ENCODE measurements around the gene MAN2B2. TPM values are rescaled to one million over a fixed set of nuclear protein-coding genes. Genes with fewer than 3 reads are reported as not detected.

MAN2B2 gene
- total RNA-seq, 1 experiment from 2014 or later, result 8.5 TPM

- H3K36me3 ChIP-seq (ENCODE audit: low read depth, low read length), result no peaks in the 10 kb centered on the region
- H3F3A ChIP-seq (ENCODE audit: low read length, unreplicated experiment), result no peaks in the 10 kb centered on the region
- H3K4me3 ChIP-seq (ENCODE audit: low read length), result no peak overlapping the region
- no peak overlapping the region for H2AFZ ChIP-seq (ENCODE audit: low read length)
- no peak overlapping the region for H3K27ac ChIP-seq (ENCODE audit: low read length)
- no peaks in the 10 kb centered on the region for H3K27me3 ChIP-seq (ENCODE audit: low read length)
- H3K4me1 ChIP-seq (ENCODE audit: insufficient read depth, low read length), result no peaks in the 10 kb centered on the region
- CTCF ChIA-PET, result no interaction called here
- no peaks in the 10 kb centered on the region for H3K9me3 ChIP-seq (ENCODE audit: low read length)
- DNase-seq (no peak), ATAC-seq (no peak)
- H3K9ac ChIP-seq (ENCODE audit: low read length), result no peak overlapping the region
- H3K9me2 ChIP-seq (replicated peaks; ENCODE audit: low read length), result no peaks in the 10 kb centered on the region
- intact Hi-C loops (cut with micrococcal nuclease), result no loop called here
- BruUV-seq (replicated peaks), result no TSS peak
- TF ChIP-seq EZH2 (IDR thresholded peaks at IDR 0.05; ENCODE audit: low read length, unreplicated experiment), result no peak
- no peak for TF ChIP-seq EZH2phosphoT487 (IDR thresholded peaks at IDR 0.05; ENCODE audit: borderline replicate concordance, low read length)
- TF ChIP-seq CTCF (conservative IDR thresholded peaks at IDR 0.05; ENCODE audit: low read depth, low read length), result no peak
- POLR2A ChIA-PET (ENCODE audit: unreplicated experiment), result no interaction called here
- no peaks in the 10 kb centered on the region for H3K79me2 ChIP-seq (ENCODE audit: low read length)
- no peak overlapping the region for H3K4me2 ChIP-seq (ENCODE audit: low read length)
- no peaks in the 10 kb centered on the region for H4K20me1 ChIP-seq (ENCODE audit: low read length)
These were observed 46.6 kb downstream of the MAN2B2 start for GRCh38 chr4:6621556-6621927.

GRCh38 chr4:6622744-6623143, 47.8 kb downstream of the MAN2B2 start:
- intact Hi-C loops (cut with micrococcal nuclease), result no loop called here
- CTCF ChIA-PET, result no interaction called here
- no peak for TF ChIP-seq CTCF (conservative IDR thresholded peaks at IDR 0.05; ENCODE audit: low read depth, low read length)
- no peak for TF ChIP-seq EZH2phosphoT487 (IDR thresholded peaks at IDR 0.05; ENCODE audit: borderline replicate concordance, low read length)
- no peak for TF ChIP-seq EZH2 (IDR thresholded peaks at IDR 0.05; ENCODE audit: low read length, unreplicated experiment)
- H3K4me2 ChIP-seq (ENCODE audit: low read length), result no peak overlapping the region
- no peak overlapping the region for H2AFZ ChIP-seq (ENCODE audit: low read length)
- H4K20me1 ChIP-seq (ENCODE audit: low read length), result no peaks in the 10 kb centered on the region
- no peak overlapping the region for H3K9ac ChIP-seq (ENCODE audit: low read length)
- no peaks in the 10 kb centered on the region for H3F3A ChIP-seq (ENCODE audit: low read length, unreplicated experiment)
- no peaks in the 10 kb centered on the region for H3K36me3 ChIP-seq (ENCODE audit: low read depth, low read length)
- H3K4me3 ChIP-seq (ENCODE audit: low read length), result no peak overlapping the region
- H3K9me3 ChIP-seq (ENCODE audit: low read length), result no peaks in the 10 kb centered on the region
- DNase-seq, result no peak
- BruUV-seq (replicated peaks), result no TSS peak
- no peak for ATAC-seq
- no peaks in the 10 kb centered on the region for H3K4me1 ChIP-seq (ENCODE audit: insufficient read depth, low read length)
- no peaks in the 10 kb centered on the region for H3K9me2 ChIP-seq (replicated peaks; ENCODE audit: low read length)
- H3K27me3 ChIP-seq (ENCODE audit: low read length), result no peaks in the 10 kb centered on the region
- no peaks in the 10 kb centered on the region for H3K79me2 ChIP-seq (ENCODE audit: low read length)
- POLR2A ChIA-PET (ENCODE audit: unreplicated experiment), result no interaction called here
- no peak overlapping the region for H3K27ac ChIP-seq (ENCODE audit: low read length)

- BruUV-seq (replicated peaks), result no TSS peak
These were observed 50.3 kb downstream of the MAN2B2 start for GRCh38 chr4:6625256-6625655.

More at GRCh38 chr4:6625256-6625655, 50.3 kb downstream of the MAN2B2 start:
- H2AFZ ChIP-seq (ENCODE audit: low read length), result no peak overlapping the region
- CTCF ChIA-PET, result no interaction called here
- no peak overlapping the region for H3K4me2 ChIP-seq (ENCODE audit: low read length)
- no peak overlapping the region for H3K4me3 ChIP-seq (ENCODE audit: low read length)
- H3K36me3 ChIP-seq (ENCODE audit: low read depth, low read length), result no peaks in the 10 kb centered on the region
- H3K4me1 ChIP-seq (ENCODE audit: insufficient read depth, low read length), result no peaks in the 10 kb centered on the region
- ATAC-seq (no peak), DNase-seq (no peak)
- H3K79me2 ChIP-seq (ENCODE audit: low read length), result no peaks in the 10 kb centered on the region
- H3K9me3 ChIP-seq (ENCODE audit: low read length), result no peaks in the 10 kb centered on the region
- H3K9me2 ChIP-seq (replicated peaks; ENCODE audit: low read length), result no peaks in the 10 kb centered on the region
- no peaks in the 10 kb centered on the region for H3F3A ChIP-seq (ENCODE audit: low read length, unreplicated experiment)
- POLR2A ChIA-PET (ENCODE audit: unreplicated experiment), result no interaction called here
- no peaks in the 10 kb centered on the region for H4K20me1 ChIP-seq (ENCODE audit: low read length)
- TF ChIP-seq EZH2phosphoT487 (IDR thresholded peaks at IDR 0.05; ENCODE audit: borderline replicate concordance, low read length) (no peak), CTCF (conservative IDR thresholded peaks at IDR 0.05; ENCODE audit: low read depth, low read length) (no peak), EZH2 (IDR thresholded peaks at IDR 0.05; ENCODE audit: low read length, unreplicated experiment) (no peak)
- intact Hi-C loops (cut with micrococcal nuclease), result no loop called here
- no peaks in the 10 kb centered on the region for H3K27me3 ChIP-seq (ENCODE audit: low read length)
- no peak overlapping the region for H3K27ac ChIP-seq (ENCODE audit: low read length)
- no peak overlapping the region for H3K9ac ChIP-seq (ENCODE audit: low read length)
